B cell (primary cell): ENCODE data around the gene BLTP1. TPM values are rescaled to one million over a fixed set of nuclear protein-coding genes. Genes with fewer than 3 reads are reported as not detected.

Experiments
- ATAC-seq: fragments of 200-7000 bp; cut with Tn5 transposase; one replicate; pipeline ENCODE4 v1.10.0; 2021; ENCODE audit warnings: low read depth, mild to moderate bottlenecking, moderate number of reproducible peaks, moderate library complexity
- CTCF ChIA-PET: fragments of 350-600 bp; sonication (Branson Sonifier 250); formaldehyde crosslinking; loops from one replicate; lab custom pipeline; 2021; ENCODE audit warnings: antibody characterized with exemption, inconsistent platforms; lab: Charles Lee
- POLR2A ChIA-PET: fragments of 350-600 bp; sonication (Branson Sonifier 250); formaldehyde crosslinking; loops from one replicate; lab custom pipeline; 2021; ENCODE audit warnings: antibody characterized with exemption; lab: Charles Lee
- DNase-seq: peaks from one replicate; pipeline ENCODE4 v3.0.0; 2013
- H2AFZ ChIP-seq: 2 replicates; pipeline ENCODE4 v1.6.1; 2012; ENCODE audit warnings: mild to moderate bottlenecking, low read depth, low read length; ENCODE audit not compliant: insufficient read depth, poor library complexity, severe bottlenecking
- H3K27ac ChIP-seq, 2 donors: 1 replicate in 1 of 2; 2 replicates in 1 of 2; pipeline ENCODE4 v1.5.1; 2012 to 2013; ENCODE audit warnings: low read length in 2 of 2, mild to moderate bottlenecking in 2 of 2, moderate library complexity in 1 of 2
- H3K27me3 ChIP-seq, 4 experiments: fragments of 200-600 bp in 1 of 4; sonication (generic) in 1 of 4; replicated peaks in 1 of 4; 1 replicate in 2 of 4; 2 replicates in 2 of 4; pipeline versions ENCODE4 v1.6.1 to v1.7.0; 2013 to 2016; ENCODE audit warnings: low read length in 3 of 4, mild to moderate bottlenecking in 2 of 4, mixed read lengths in 1 of 4, moderate library complexity in 1 of 4; ENCODE audit not compliant: insufficient read depth in 4 of 4, control insufficient read depth in 3 of 4; ENCODE audit errors: control extremely low read depth in 1 of 4
- H3K36me3 ChIP-seq, 2 experiments: replicated peaks in 1 of 2; 1 replicate in 1 of 2; 2 replicates in 1 of 2; pipeline versions ENCODE4 v1.6.1 to v1.7.1; 2013; ENCODE audit warnings: low read length in 1 of 2; ENCODE audit not compliant: insufficient read depth in 2 of 2, control insufficient read depth in 1 of 2; ENCODE audit errors: control extremely low read depth in 1 of 2, extremely low read depth in 1 of 2
- H3K4me1 ChIP-seq, 2 donors: fragments of 200-600 bp in 1 of 2; sonication (generic) in 1 of 2; 1 replicate in 1 of 2; 2 replicates in 1 of 2; pipeline versions ENCODE4 v1.5.1 to v1.6.1; 2013 to 2017; ENCODE audit warnings: low read length in 2 of 2; ENCODE audit not compliant: control insufficient read depth in 2 of 2, insufficient read depth in 2 of 2
- H3K4me2 ChIP-seq: replicated peaks from 2 replicates; pipeline ENCODE3; 2012; ENCODE audit warnings: mild to moderate bottlenecking, low read depth, low read length; ENCODE audit not compliant: poor library complexity, severe bottlenecking
- H3K4me3 ChIP-seq, 5 experiments: fragments of 200-600 bp in 1 of 5; sonication (generic) in 1 of 5; 1 replicate in 3 of 5; 2 replicates in 2 of 5; pipeline versions ENCODE4 v1.5.1 to v1.7.0; 2011 to 2016; ENCODE audit warnings: low read length in 4 of 5, mild to moderate bottlenecking in 4 of 5, low read depth in 2 of 5, control low read depth in 1 of 5, moderate library complexity in 1 of 5; ENCODE audit not compliant: insufficient read depth in 1 of 5; ENCODE audit errors: control extremely low read depth in 1 of 5, extremely low read depth in 1 of 5
- H3K79me2 ChIP-seq: fragments of 200-600 bp; sonication (generic); one replicate; pipeline ENCODE4 v1.6.0; 2016; ENCODE audit warnings: low read length; ENCODE audit not compliant: control insufficient read depth, insufficient read depth
- H3K9ac ChIP-seq: fragments of 200-600 bp; sonication (generic); 2 replicates; pipeline ENCODE4 v1.6.1; 2017; ENCODE audit warnings: mild to moderate bottlenecking, low read length, moderate library complexity
- H3K9me3 ChIP-seq, 3 donors: one replicate each; pipeline versions ENCODE4 v1.6.1 to v1.7.1; 2013; ENCODE audit warnings: low read length in 2 of 3; ENCODE audit not compliant: control insufficient read depth in 2 of 3, insufficient read depth in 1 of 3; ENCODE audit errors: control extremely low read depth in 1 of 3
- H4K20me1 ChIP-seq: 2 replicates; pipeline ENCODE4 v1.6.0; 2012; ENCODE audit warnings: mild to moderate bottlenecking, low read length; ENCODE audit not compliant: insufficient read depth, control insufficient read depth, poor library complexity, severe bottlenecking
- H3K27ac Mint-ChIP-seq: one replicate; pipeline ENCODE4 v1.8.0; 2021; ENCODE audit warnings: mixed read lengths
- H3K27me3 Mint-ChIP-seq: one replicate; pipeline ENCODE4 v1.8.0; 2021; ENCODE audit warnings: mixed read lengths
- H3K4me1 Mint-ChIP-seq: one replicate; pipeline ENCODE4 v1.8.0; 2021; ENCODE audit warnings: mixed read lengths
- H3K4me3 Mint-ChIP-seq: one replicate; pipeline ENCODE4 v1.8.0; 2021; ENCODE audit warnings: mixed read lengths
- H3K9me3 Mint-ChIP-seq: one replicate; pipeline ENCODE4 v1.8.0; 2022; ENCODE audit warnings: mixed read lengths; ENCODE audit not compliant: insufficient read depth
- EZH2 ChIP-seq: IDR thresholded peaks from 2 replicates; pipeline ENCODE4 v1.6.1; 2012; ENCODE audit warnings: borderline replicate concordance, low read depth, mild to moderate bottlenecking, moderate library complexity, low read length; ENCODE audit not compliant: insufficient read depth, poor library complexity, severe bottlenecking
- WGBS: methylation state at CpG from one replicate; pipeline ENCODE4 v1.1.5; 2013; ENCODE audit warnings: missing lambda C conversion rate; ENCODE audit not compliant: insufficient coverage; 5-methylcytosine and 5-hydroxymethylcytosine counted together
- intact Hi-C: fragments of 100-400 bp; cut with micrococcal nuclease; formaldehyde crosslinking; loops from one replicate; pipeline ENCODE4 v1.10.0; 2022
- polyA plus RNA-seq: library from polyadenylated mRNA; depleted of rRNA; stranded (reverse); fragments of >200 nt; gene quantifications from 2 replicates; pipeline ENCODE4 v1.2.3, GENCODE V29; 2012
- total RNA-seq, 2 donors: library from RNA; stranded (reverse); fragments of 120-200 nt in 1 of 2; gene quantifications; 1 replicate in 1 of 2; 2 replicates in 1 of 2; pipeline versions ENCODE4 v1.2.3 to v1.2.4, GENCODE V29; 2013 to 2022
- TF ChIP-seq, protein P1 (sequence below): fragments of 200-600 bp; IDR thresholded peaks from one replicate; pipeline ENCODE4 v1.8.0; 2022; ENCODE audit warnings: antibody characterized with exemption, mild to moderate bottlenecking

Gene BLTP1
- total and polyA plus RNA-seq, 2 donors (not counting 1 experiment from before 2014, with no cell fraction given) = 24.5 to 86.3 TPM

DNA sequence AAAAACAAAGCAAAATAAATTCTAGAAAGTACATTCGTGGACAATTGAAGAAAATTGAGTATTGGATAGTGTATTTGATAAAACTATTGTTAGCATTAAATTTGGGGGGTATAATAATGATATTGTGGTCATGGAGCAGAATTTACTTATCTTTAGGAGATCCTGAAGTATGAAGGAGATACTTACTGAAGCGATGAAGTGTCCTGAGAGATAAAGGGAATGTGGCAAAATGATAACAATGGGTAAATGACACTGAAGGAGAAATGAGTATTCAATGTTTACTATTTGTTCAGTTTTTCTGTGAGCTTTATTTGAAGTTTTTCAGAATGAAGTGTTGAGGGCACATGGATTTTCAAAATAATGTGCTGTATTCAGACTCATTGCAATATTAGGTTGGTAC lies 30.0 kb upstream of the BLTP1 start:
- 93% methylated on average over 1 of the region's 2 CpGs for WGBS
- no peak overlapping the region for H3K9ac ChIP-seq
- no peaks in the 10 kb centered on the region for H3K79me2 ChIP-seq
- TF ChIP-seq, protein P1, sequence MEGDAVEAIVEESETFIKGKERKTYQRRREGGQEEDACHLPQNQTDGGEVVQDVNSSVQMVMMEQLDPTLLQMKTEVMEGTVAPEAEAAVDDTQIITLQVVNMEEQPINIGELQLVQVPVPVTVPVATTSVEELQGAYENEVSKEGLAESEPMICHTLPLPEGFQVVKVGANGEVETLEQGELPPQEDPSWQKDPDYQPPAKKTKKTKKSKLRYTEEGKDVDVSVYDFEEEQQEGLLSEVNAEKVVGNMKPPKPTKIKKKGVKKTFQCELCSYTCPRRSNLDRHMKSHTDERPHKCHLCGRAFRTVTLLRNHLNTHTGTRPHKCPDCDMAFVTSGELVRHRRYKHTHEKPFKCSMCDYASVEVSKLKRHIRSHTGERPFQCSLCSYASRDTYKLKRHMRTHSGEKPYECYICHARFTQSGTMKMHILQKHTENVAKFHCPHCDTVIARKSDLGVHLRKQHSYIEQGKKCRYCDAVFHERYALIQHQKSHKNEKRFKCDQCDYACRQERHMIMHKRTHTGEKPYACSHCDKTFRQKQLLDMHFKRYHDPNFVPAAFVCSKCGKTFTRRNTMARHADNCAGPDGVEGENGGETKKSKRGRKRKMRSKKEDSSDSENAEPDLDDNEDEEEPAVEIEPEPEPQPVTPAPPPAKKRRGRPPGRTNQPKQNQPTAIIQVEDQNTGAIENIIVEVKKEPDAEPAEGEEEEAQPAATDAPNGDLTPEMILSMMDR = no peak
- TF ChIP-seq EZH2 = no peak
- H3K27me3 ChIP-seq = no peaks in the 10 kb centered on the region
- no peak overlapping the region for H2AFZ ChIP-seq
- ATAC-seq (no peak), DNase-seq (no peak)
- H4K20me1 ChIP-seq = no peaks in the 10 kb centered on the region
- no peaks in the 10 kb centered on the region for H3K36me3 ChIP-seq
- H3K9me3 Mint-ChIP-seq = no peaks in the 10 kb centered on the region
- no peak overlapping the region for H3K4me3 Mint-ChIP-seq
- ChIA-PET CTCF (no interaction called here), POLR2A (no interaction called here)
- H3K4me1 ChIP-seq = no peaks in the 10 kb centered on the region
- peaks cover 3% of the 10 kb centered on the region for H3K27me3 Mint-ChIP-seq
- no peaks in the 10 kb centered on the region for H3K4me1 Mint-ChIP-seq
- H3K9me3 ChIP-seq = peaks cover 0 to 3% (median 1%) of the 10 kb centered on the region in 3 donors
- H3K4me2 ChIP-seq = no peak overlapping the region
- no peak overlapping the region for H3K4me3 ChIP-seq
- intact Hi-C loops = no loop called here
- H3K27ac ChIP-seq = no peak overlapping the region
- H3K27ac Mint-ChIP-seq = no peak overlapping the region

DNA sequence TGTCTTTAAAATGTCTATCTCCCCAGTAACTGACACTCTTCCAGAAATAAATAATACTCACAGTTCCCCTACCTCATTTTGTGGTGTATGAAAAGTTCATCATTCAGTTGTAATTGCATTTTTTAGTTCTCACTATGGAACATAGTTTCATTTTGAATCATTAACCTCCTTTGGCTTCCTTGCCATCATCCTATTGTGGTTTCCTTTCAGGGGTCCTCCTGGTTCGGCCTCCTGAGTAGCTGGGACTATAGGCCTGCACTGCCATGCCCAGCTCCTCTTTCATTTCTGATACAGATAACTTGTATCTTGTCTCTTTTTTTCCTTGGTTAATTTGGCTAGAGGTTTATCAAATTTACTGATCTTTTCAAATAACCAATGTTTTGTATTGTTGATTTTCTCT lies 23.1 kb upstream of the BLTP1 start:
- CTCF ChIA-PET = no interaction called here
- Mint-ChIP-seq H3K4me1 (no peaks in the 10 kb centered on the region), H3K9me3 (no peaks in the 10 kb centered on the region), H3K4me3 (no peak overlapping the region), H3K27ac (no peak overlapping the region), H3K27me3 (peaks cover 11% of the 10 kb centered on the region)
- DNase-seq = no peak
- H3K4me3 ChIP-seq = no peak overlapping the region
- no peak for TF ChIP-seq EZH2
- TF ChIP-seq, protein P1 = no peak
- H3K27me3 ChIP-seq = peaks cover 0 to 3% (median 1%) of the 10 kb centered on the region in 4 experiments
- no peaks in the 10 kb centered on the region for H3K79me2 ChIP-seq
- H3K4me1 ChIP-seq = no peaks in the 10 kb centered on the region
- no peak for ATAC-seq
- WGBS = no CpG with 5 or more reads among the region's 1 CpG
- no peaks in the 10 kb centered on the region for H3K36me3 ChIP-seq
- no peaks in the 10 kb centered on the region for H4K20me1 ChIP-seq
- H3K9ac ChIP-seq = no peak overlapping the region
- H3K9me3 ChIP-seq = no peaks in the 10 kb centered on the region
- POLR2A ChIA-PET = no interaction called here
- intact Hi-C loops = no loop called here
- no peak overlapping the region for H2AFZ ChIP-seq
- H3K4me2 ChIP-seq = no peak overlapping the region
- no peak overlapping the region for H3K27ac ChIP-seq
